HCT116 (cell line): Measurements from ENCODE around the gene HMX3. TPM values are rescaled to one million over a fixed set of nuclear protein-coding genes. Genes with fewer than 3 reads are reported as not detected.

Experiments used
- ATAC-seq: fragments of 200-7000 bp; cut with Tn5 transposase; 2 replicates; pipeline ENCODE4 v1.9.1; 2020; ENCODE audit warnings: mild to moderate bottlenecking, moderate library complexity
- BruUV-seq: library from RNA; stranded (reverse); fragments of 400-500 nt; replicated peaks from 2 replicates; lab custom pipeline; 2021; lab: Mats Ljungman, UMichigan
- CTCF ChIA-PET: fragments of 300-600 bp; sonication (Branson Sonifier 250); formaldehyde crosslinking; loops from one replicate; lab custom pipeline; 2021; ENCODE audit warnings: antibody characterized with exemption; lab: Charles Lee
- POLR2A ChIA-PET: fragments of 300-600, 350-600 bp; sonication (Branson Sonifier 250); formaldehyde crosslinking; loops from one replicate; lab custom pipeline; 2021; ENCODE audit warnings: antibody characterized with exemption; lab: Charles Lee
- RAD21 ChIA-PET, 2 experiments: fragments of 300-600 bp; sonication (Branson Sonifier 250); formaldehyde crosslinking; loops; one replicate each; lab custom pipeline; 2023; ENCODE audit warnings: low total read pairs in 2 of 2; ENCODE audit not compliant: uncharacterized antibody in 2 of 2, unreplicated experiment in 2 of 2, low non-redundant PET in 1 of 2; lab: Charles Lee
- DNase-seq: peaks from one replicate; pipeline ENCODE4 v3.0.0-alpha.2; 2010; ENCODE audit warnings: low read depth, low spot score
- H2AFZ ChIP-seq: fragments of 200-600 bp; shearing (Covaris generic), sonication (generic); 2 replicates; pipeline ENCODE4 v1.6.1; 2017; ENCODE audit warnings: low read depth, mixed run types, mixed read lengths, antibody characterized with exemption, low read length; ENCODE audit not compliant: poor library complexity, severe bottlenecking
- H3K27ac ChIP-seq: 2 replicates; pipeline ENCODE4 v1.5.1; 2012; ENCODE audit warnings: low read depth, low read length
- H3K27me3 ChIP-seq: fragments of 200-600 bp; sonication (generic); 2 replicates; pipeline ENCODE4 v1.6.1; 2016; ENCODE audit warnings: mixed run types, low read length, mixed read lengths; ENCODE audit not compliant: insufficient read depth
- H3K36me3 ChIP-seq, 2 experiments: fragments of 200-500 bp in 1 of 2; fragments of 200-600 bp in 1 of 2; sonication (Bioruptor generic) in 1 of 2; sonication (generic) in 1 of 2; 2 replicates each; pipeline versions ENCODE4 v1.5.1 to v1.6.1; 2014 to 2016; ENCODE audit warnings: low read length in 2 of 2, inconsistent platforms in 1 of 2, mixed read lengths in 1 of 2, mixed run types in 1 of 2; ENCODE audit not compliant: insufficient read depth in 2 of 2, control insufficient read depth in 1 of 2
- H3K4me1 ChIP-seq, 2 experiments: fragments of 200-600 bp in 1 of 2; sonication (generic) in 1 of 2; 2 replicates each; pipeline versions ENCODE4 v1.5.1 to v1.6.1; 2012 to 2017; ENCODE audit warnings: low read length in 2 of 2, inconsistent platforms in 1 of 2, mild to moderate bottlenecking in 1 of 2, mixed read lengths in 1 of 2, mixed run types in 1 of 2, moderate library complexity in 1 of 2; ENCODE audit not compliant: insufficient read depth in 2 of 2, control insufficient read depth in 1 of 2
- H3K4me2 ChIP-seq: fragments of 200-600 bp; sonication (generic); 2 replicates; pipeline ENCODE4 v1.6.1; 2017; ENCODE audit warnings: mixed run types, low read length, mixed read lengths
- H3K4me3 ChIP-seq, 2 experiments: fragments of 200-600 bp in 1 of 2; sonication (generic) in 1 of 2; replicated peaks in 1 of 2; 2 replicates each; pipeline ENCODE4 v1.5.1; 2011 to 2016; ENCODE audit warnings: low read length in 2 of 2, control low read depth in 1 of 2, low read depth in 1 of 2, mild to moderate bottlenecking in 1 of 2, mixed read lengths in 1 of 2, mixed run types in 1 of 2
- H3K79me2 ChIP-seq: fragments of 200-600 bp; sonication (generic); 2 replicates; pipeline ENCODE4 v1.6.1; 2017; ENCODE audit warnings: mild to moderate bottlenecking, mixed run types, low read length, moderate library complexity, mixed read lengths; ENCODE audit not compliant: insufficient read depth
- H3K9ac ChIP-seq: fragments of 200-600 bp; sonication (generic); 2 replicates; pipeline ENCODE4 v1.6.1; 2016; ENCODE audit warnings: low read length, mixed read lengths
- H3K9me2 ChIP-seq: fragments of 200-600 bp; sonication (generic), shearing (Covaris generic); 2 replicates; pipeline ENCODE4 v1.6.1; 2017; ENCODE audit warnings: mixed run types, mild to moderate bottlenecking, moderate library complexity; ENCODE audit not compliant: insufficient read depth
- H3K9me3 ChIP-seq, 2 experiments: fragments of 200-500 bp in 1 of 2; fragments of 200-600 bp in 1 of 2; sonication (Bioruptor generic) in 1 of 2; sonication (generic) in 1 of 2; 2 replicates each; pipeline ENCODE4 v1.6.1; 2014 to 2017; ENCODE audit warnings: low read length in 2 of 2, mixed read lengths in 2 of 2, inconsistent platforms in 1 of 2, low read depth in 1 of 2, mild to moderate bottlenecking in 1 of 2, mixed run types in 1 of 2, moderate library complexity in 1 of 2; ENCODE audit not compliant: control insufficient read depth in 1 of 2, insufficient read depth in 1 of 2
- H4K20me1 ChIP-seq: fragments of 200-600 bp; sonication (generic), shearing (Covaris generic); 2 replicates; pipeline ENCODE4 v1.6.1; 2017; ENCODE audit warnings: mixed run types, mild to moderate bottlenecking, moderate library complexity; ENCODE audit not compliant: insufficient read depth
- CTCF ChIP-seq, 3 experiments: fragments of 200-600 bp in 1 of 3; sonication (generic) in 1 of 3; IDR thresholded peaks in 2 of 3; conservative IDR thresholded peaks in 1 of 3; 2 replicates each; pipeline ENCODE4 v1.5.1; 2012 to 2017; ENCODE audit warnings: low read depth in 2 of 3, low read length in 2 of 3, antibody characterized with exemption in 1 of 3, borderline replicate concordance in 1 of 3, control low read depth in 1 of 3, mild to moderate bottlenecking in 1 of 3, mixed read lengths in 1 of 3, mixed run types in 1 of 3, moderate library complexity in 1 of 3; ENCODE audit not compliant: insufficient read depth in 1 of 3
- ELF1 ChIP-seq: IDR thresholded peaks from 2 replicates; pipeline ENCODE4 v1.6.1; 2012; ENCODE audit warnings: low read depth, borderline replicate concordance
- EZH2phosphoT487 ChIP-seq: fragments of 200-600 bp; IDR thresholded peaks from 2 replicates; pipeline ENCODE4 v1.6.1; 2018; ENCODE audit warnings: antibody characterized with exemption, borderline replicate concordance
- JUND ChIP-seq: IDR thresholded peaks from 2 replicates; pipeline ENCODE4 v1.6.1; 2012
- MAX ChIP-seq: IDR thresholded peaks from 2 replicates; pipeline ENCODE4 v1.6.1; 2012
- POLR2A ChIP-seq: IDR thresholded peaks from 2 replicates; pipeline ENCODE4 v1.7.0; 2011; ENCODE audit warnings: borderline replicate concordance; ENCODE audit not compliant: insufficient read depth, insufficient read length; ENCODE audit errors: extremely low read depth
- SIN3A ChIP-seq: IDR thresholded peaks from 2 replicates; pipeline ENCODE4 v1.6.1; 2012; ENCODE audit warnings: low read depth
- SRF ChIP-seq: IDR thresholded peaks from 2 replicates; pipeline ENCODE4 v1.6.1; 2012; ENCODE audit warnings: low read depth
- TCF7L2 ChIP-seq: IDR thresholded peaks from 2 replicates; pipeline ENCODE4 v1.7.0; 2011; ENCODE audit warnings: borderline replicate concordance, inconsistent platforms; ENCODE audit not compliant: insufficient read depth, insufficient read length; ENCODE audit errors: extremely low read depth
- YY1 ChIP-seq: IDR thresholded peaks from 2 replicates; pipeline ENCODE4 v1.6.1; 2011; ENCODE audit warnings: low read length, low read depth, moderate library complexity, mild to moderate bottlenecking; ENCODE audit not compliant: insufficient replicate concordance; ENCODE audit errors: extremely low read depth
- ZBTB33 ChIP-seq: IDR thresholded peaks from 2 replicates; pipeline ENCODE4 v1.6.1; 2011; ENCODE audit warnings: mild to moderate bottlenecking, low read length, moderate library complexity; ENCODE audit not compliant: insufficient replicate concordance; ENCODE audit errors: extremely low read depth
- ZNF274 ChIP-seq: fragments of 200-500 bp; sonication (Bioruptor generic); IDR thresholded peaks from 2 replicates; pipeline ENCODE4 v1.6.1; 2014; ENCODE audit warnings: mild to moderate bottlenecking, low read depth, low read length, inconsistent platforms
- intact Hi-C: fragments of 100-400 bp; cut with micrococcal nuclease; formaldehyde crosslinking; loops from 2 replicates; pipeline ENCODE4 v1.10.0; 2022
- total RNA-seq: library from RNA; stranded (reverse); gene quantifications from one replicate; pipeline ENCODE4 v1.2.1, GENCODE V29; 2021; ENCODE audit not compliant: unreplicated experiment

Gene HMX3
- total RNA-seq, 1 experiment from 2014 or later = not detected

- Histone ChIP-seq H3K79me2 (peaks cover 25% of the 10 kb centered on the region), H3K27ac (no peak overlapping the region), H3K4me3 (no peak overlapping the region), H3K4me2 (no peak overlapping the region), H3K4me1 (peaks cover 8 to 20% of the 10 kb centered on the region in 2 experiments; a peak in 3 of 4 replicates), H3K36me3 (peaks cover 8 to 19% of the 10 kb centered on the region in 2 experiments), H3K9me3 (no peaks in the 10 kb centered on the region), H3K9ac (no peak overlapping the region), H4K20me1 (no peaks in the 10 kb centered on the region; the same call in 1 of the 2 replicates), H3K27me3 (no peaks in the 10 kb centered on the region), H3K9me2 (no peaks in the 10 kb centered on the region), H2AFZ (no peak overlapping the region)
- intact Hi-C loops = no loop called here
- DNase-seq (no peak), ATAC-seq (no peak)
- CTCF ChIA-PET = no interaction called here
- POLR2A ChIA-PET = no interaction called here
- RAD21 ChIA-PET = no interaction called here
- BruUV-seq = no TSS peak
- TF ChIP-seq ELF1 = no peak
- no peak for TF ChIP-seq SRF
- TF ChIP-seq TCF7L2 = no peak
- TF ChIP-seq ZBTB33 = no peak
- TF ChIP-seq CTCF (IDR thresholded peaks at IDR 0.05 in 2 of 3, conservative IDR thresholded peaks at IDR 0.05 in 1 of 3; ENCODE audit: borderline replicate concordance in 1 of 3, insufficient read depth in 1 of 3, low read depth in 2 of 3, low read length in 2 of 3) = no peak
- TF ChIP-seq MAX = no peak
- no peak for TF ChIP-seq YY1
- no peak for TF ChIP-seq ZNF274
- no peak for TF ChIP-seq POLR2A
- TF ChIP-seq EZH2phosphoT487 = no peak
- TF ChIP-seq SIN3A = no peak
- TF ChIP-seq JUND = no peak
Measured at GRCh38 chr10:123151737-123152135, 16.0 kb downstream of the HMX3 start.
